Occipital lobe (tissue), 2 donors: ENCODE measurements around the gene MAPK1IP1L. TPM values are rescaled to one million over a fixed set of nuclear protein-coding genes. Genes with fewer than 3 reads are reported as not detected.
"Not testable (repeated sequence)": the region's sequence is repeated elsewhere in the genome, so short reads cannot be mapped to it uniquely, and the experiment has no call there.

Source experiments
- DNase-seq: peaks from one replicate; lab custom pipeline; 2025; lab: John Stamatoyannopoulos, UW
- total RNA-seq: library from RNA; depleted of rRNA; stranded (reverse); fragments of >200 nt; gene quantifications from one replicate; pipeline ENCODE4 v1.2.3, GENCODE V29; 2014

Gene MAPK1IP1L
- 21.8 TPM for total RNA-seq

DNA sequence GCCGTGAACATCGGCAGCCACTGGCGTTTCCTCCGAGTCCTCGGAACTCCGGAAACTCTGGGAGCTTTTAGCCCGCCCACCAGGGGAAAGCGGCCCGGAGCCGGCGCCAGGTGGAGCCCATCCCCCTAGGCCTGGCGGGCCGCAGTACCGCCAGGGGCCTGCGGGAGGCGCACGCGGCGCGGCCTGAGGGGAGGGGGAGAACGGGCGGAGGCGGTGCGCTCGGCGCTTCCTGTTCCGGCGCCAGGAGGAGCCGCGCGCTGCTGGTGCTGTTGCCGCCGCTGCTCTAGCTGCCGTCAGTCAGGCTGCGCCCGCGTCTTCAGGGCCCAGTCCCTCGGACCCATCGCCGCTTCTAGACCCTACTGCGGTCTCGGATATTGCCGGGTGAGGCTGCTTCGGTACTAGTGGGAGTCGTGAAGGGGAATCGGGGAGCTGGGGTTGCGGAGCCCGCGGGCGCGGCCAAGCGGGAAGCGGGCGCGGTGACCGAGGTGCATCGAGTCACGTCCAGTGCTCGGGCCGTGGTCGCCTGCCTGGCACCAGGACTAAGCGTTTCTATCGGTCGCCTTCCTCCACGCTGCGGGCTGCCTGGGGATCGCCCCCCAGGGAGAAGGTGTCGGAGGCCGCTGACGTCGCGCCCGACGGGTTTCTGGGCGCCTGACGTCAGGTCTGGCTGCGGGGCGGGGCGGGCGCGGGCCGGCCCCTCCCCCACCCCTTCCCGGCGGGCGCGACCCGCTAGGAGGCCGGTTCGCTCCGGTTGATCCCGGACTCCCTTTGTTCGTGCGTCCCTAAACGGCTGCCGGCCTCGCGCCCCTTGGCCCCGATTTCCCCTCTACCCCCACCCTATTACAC lies at the start of gene MAPK1IP1L:
Gene MAPK1IP1L (plus strand): TSS at position 225 of the 846 bp plus-strand sequence. CDS start 10,037 bp downstream, outside the sequence.
- peak; percentile 87 for DNase-seq

DNA sequence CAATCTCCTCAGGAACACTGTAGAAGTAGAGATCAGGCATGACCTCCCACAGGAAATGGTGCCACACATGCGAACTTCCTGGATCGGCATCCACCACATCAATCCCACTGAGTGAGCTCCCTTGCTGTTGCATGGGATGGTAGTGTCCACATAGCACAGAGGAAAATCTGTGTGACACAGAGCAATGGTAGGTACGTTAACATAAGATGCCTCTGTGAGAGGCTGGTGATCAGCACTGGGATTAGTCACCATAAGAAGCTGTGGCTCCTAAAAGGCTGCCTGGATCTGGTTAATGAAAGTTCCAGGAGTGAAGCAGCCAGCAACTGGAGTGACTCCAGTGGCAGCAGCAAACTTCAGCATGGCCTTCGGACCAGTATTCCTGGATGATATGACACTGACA lies 46.4 kb upstream of the MAPK1IP1L start:
- no peak for DNase-seq

DNA sequence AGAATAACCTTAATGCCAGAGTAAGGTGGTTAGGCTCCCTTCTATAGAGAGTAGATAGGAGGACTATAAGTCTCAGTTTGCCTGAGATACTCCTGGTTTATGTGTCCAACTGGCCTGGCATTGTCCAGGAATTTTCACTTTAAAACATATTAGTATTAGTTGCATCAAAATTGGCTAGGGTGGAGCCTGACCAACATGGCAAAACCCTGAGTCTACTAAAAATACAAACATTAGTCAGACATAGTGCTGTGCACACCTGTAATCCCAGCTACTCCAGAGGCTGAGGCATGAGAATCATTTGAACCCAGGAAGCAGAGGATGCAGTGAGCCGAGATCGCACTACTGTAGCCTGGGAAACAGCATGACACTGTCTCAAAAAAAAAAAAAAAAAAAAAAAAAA lies 36.4 kb upstream of the MAPK1IP1L start:
- DNase-seq = no peak

DNA sequence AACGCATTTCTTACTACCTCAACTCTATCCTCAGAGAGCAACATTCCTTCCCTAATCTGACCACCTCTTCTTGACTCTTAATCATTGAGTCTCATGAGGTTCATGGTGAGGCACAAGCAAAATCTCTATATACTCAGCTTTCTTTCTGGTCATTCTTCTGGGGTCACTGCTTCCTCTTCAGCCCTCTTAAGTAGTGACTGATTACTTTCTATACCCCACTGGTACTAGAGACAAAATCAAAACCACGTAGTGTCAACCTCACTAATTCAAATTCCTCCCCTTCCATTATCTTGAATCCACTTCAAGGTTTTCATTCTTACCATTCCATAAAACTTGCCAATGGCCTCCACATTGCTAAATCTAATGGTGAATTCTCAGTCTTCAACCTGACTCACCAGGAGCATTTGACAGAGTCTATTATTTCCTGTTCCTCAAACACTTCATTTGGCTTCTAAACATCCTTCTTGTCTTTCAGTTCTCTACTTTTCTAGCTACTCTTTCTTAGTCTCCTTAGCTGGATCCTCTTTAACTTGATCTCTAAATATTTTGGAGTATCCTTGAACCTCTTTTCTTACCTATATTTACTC lies 31.4 kb upstream of the MAPK1IP1L start:
- no peak for DNase-seq

DNA sequence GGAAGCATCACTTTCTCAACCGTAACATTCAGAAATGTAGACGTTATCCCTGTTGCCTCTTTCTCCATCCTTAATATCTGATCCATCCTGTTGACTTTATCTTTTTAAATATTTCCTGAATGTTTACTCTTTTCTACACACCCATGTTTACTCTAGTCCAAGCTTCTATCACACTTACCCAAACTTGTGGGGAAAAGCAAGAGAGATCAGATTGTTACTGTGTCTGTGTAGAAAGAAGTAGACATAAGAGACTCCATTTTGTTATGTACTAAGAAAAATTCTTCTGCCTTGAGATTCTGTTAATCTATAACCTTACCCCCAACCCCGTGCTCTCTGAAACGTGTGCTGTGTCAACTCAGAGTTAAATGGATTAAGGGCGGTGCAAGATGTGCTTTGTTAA lies 27.1 kb upstream of the MAPK1IP1L start:
- not testable (repeated sequence) for DNase-seq

GRCh38 chr14:55025948-55026347 lies 25.5 kb upstream of the MAPK1IP1L start:
- no peak for DNase-seq

- DNase-seq = no peak
Observed at GRCh38 chr14:55026441-55026792, 25.0 kb upstream of the MAPK1IP1L start.

DNA sequence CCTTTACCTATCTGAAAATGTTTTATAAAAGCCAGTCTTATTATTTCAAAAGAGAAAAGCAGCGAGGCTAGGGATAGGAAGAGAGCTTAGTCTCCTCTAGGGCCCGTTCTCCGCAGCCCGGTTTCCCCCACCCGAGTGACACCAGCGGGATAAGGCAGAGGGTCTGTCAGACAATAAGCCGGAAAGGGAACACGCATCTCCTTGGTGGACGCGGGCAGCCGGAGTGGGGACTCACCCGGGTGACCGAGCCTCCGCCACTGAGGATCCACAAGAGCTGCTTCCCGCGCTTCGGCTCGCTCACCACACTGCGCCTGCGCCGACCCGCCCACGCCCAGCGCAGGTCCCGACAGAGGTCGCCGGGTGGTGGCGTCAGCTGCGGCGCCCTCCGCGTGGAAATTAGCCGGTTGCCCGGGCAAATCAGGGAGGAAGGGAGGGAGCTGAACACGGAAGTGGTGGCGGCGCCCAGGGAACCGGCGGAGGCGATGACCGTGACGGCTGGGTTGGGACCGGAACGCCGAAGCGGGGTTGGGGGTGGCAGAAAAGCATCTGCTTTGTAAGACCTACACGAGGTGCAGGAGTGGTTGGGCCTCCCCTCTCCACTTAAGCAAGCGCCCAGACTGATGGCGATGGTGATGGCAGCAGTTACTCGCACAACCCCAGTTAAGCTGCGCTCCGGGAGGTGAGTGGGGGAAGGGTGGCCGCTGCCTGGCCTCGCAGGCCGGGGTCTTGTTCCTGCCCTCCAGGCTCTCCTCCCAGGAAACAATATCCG lies 24.5 kb upstream of the MAPK1IP1L start, which contains the start of the genes SOCS4 and WDHD1:
Gene SOCS4 (plus strand): TSS at position 444 of the 769 bp plus-strand sequence. CDS start 15,806 bp downstream, outside the sequence.
Gene WDHD1 (minus strand): TSS at position 307 of the 769 bp plus-strand sequence. CDS start 312 bp downstream, outside the sequence.
- peak; percentile 93 for DNase-seq

GRCh38 chr14:55028066-55028465 lies 23.4 kb upstream of the MAPK1IP1L start:
- no peak for DNase-seq

DNA sequence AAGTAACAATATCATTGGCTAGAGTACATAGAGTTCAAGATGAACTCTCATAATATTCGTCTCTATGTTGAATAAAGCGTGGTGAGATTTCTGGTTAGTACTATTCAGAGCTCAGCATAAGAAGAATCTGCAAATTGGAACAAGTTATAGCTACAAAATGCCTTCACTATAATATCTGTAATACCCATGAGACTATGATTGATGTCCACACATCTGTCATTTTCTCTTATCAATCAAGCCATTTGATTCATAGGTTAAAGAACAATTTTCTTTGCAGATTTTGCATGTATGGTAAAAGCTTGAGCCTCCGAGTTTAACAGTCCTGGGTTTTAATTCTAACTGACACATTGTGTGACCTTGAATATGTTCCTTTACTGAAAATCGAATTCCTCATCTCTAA lies 23.0 kb upstream of the MAPK1IP1L start:
- no peak for DNase-seq

- DNase-seq = no peak
Observed at GRCh38 chr14:55031190-55031589, 20.3 kb upstream of the MAPK1IP1L start.

- DNase-seq = not testable (repeated sequence)
Observed at GRCh38 chr14:55037995-55038394, 13.5 kb upstream of the MAPK1IP1L start.

DNA sequence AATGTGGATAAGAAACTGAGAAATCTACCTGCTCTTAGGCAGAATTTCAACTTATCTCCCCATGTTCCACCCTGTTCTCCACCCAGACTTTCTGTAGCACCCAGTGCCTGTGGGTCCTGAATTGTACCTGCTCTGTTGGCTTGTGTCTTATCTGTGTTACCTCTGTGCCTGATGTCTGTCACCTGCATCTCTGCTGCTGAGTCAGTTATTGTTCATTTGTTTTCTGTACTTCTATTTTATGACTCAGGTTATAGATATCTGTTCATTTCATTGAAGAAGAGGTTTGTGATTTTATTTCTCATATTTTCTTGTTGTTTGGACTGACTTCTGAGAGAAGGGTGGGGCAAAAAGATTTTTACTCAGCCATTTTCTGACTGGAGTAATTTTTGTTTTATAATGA lies 12.7 kb upstream of the MAPK1IP1L start:
- DNase-seq = no peak

GRCh38 chr14:55043528-55043927 lies 7.9 kb upstream of the MAPK1IP1L start:
- no peak for DNase-seq

GRCh38 chr14:55045087-55045486 lies 6.4 kb upstream of the MAPK1IP1L start:
- DNase-seq = no peak

GRCh38 chr14:55047301-55048053 lies 4.0 kb upstream of the MAPK1IP1L start:
- DNase-seq = no peak

DNA sequence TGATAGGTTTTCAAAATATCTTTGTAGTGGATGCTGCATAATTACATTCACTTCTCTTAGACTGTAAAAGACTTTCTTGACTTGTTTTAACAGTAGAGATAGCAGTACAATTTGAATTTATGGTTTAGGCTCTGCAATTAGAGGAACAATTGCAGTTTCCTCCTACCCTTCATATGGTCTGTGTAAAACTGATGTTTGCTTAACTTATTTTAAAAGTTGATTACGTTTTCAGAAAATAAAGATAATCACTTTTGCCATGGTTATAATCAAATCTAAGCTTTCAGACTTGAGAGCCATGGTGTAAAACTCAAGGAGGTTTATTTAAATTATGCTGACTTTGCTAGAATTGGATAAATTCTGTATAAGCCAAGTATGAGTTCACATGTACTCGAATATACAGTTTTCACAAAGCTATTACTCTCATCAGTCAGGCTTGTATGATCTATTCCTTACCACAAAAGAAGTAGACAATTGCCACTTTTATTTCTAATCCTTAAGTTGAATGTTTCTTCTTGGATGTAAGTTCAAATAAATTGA lies 2.5 kb upstream of the MAPK1IP1L start:
- DNase-seq = no peak

DNA sequence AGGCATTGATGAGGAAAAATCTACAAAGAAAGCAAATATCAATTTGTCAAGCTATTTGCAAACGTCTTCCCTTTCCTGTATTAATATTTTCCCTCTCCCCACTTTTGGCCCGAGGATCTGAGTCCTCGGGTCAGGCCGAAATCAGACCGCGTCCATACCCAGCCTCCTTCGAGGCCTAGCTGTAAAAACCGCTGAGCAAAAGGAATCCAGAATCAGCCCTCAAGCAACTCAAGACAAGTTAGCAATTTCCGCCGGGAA lies 353 bp upstream of the MAPK1IP1L start:
- DNase-seq = no peak

- DNase-seq = no peak
Observed at GRCh38 chr14:55052269-55052930, 953 bp downstream of the MAPK1IP1L start.

GRCh38 chr14:55053018-55053417 lies 1.6 kb downstream of the MAPK1IP1L start:
- no peak for DNase-seq

GRCh38 chr14:55053500-55053899 lies 2.1 kb downstream of the MAPK1IP1L start:
- no peak for DNase-seq
